Neural progenitor cell (in vitro differentiated cells): Measurements from ENCODE around the gene DDX51. TPM values are rescaled to one million over a fixed set of nuclear protein-coding genes. Genes with fewer than 3 reads are reported as not detected.

Experiments
- DNase-seq: peaks from one replicate; pipeline ENCODE4 v3.0.0-alpha.2; 2016; ENCODE audit warnings: low spot score
- H2AFZ ChIP-seq: fragments of 200-600 bp; sonication (generic); replicated peaks from 2 replicates; pipeline ENCODE4 v1.6.1; 2016; ENCODE audit warnings: antibody characterized with exemption
- H3F3A ChIP-seq: fragments of 200-600 bp; sonication (generic); 2 replicates; pipeline ENCODE4 v1.6.1; 2016; ENCODE audit warnings: antibody characterized with exemption, low read depth
- H3K27ac ChIP-seq: fragments of 200-600 bp; sonication (generic); 2 replicates; pipeline ENCODE4 v1.5.1; 2016; ENCODE audit warnings: mild to moderate bottlenecking
- H3K27me3 ChIP-seq: fragments of 200-600 bp; sonication (generic); 2 replicates; pipeline ENCODE4 v1.6.1; 2016; ENCODE audit warnings: mild to moderate bottlenecking, moderate library complexity
- H3K36me3 ChIP-seq: fragments of 200-600 bp; sonication (generic); 2 replicates; pipeline ENCODE4 v1.5.1; 2016
- H3K4me1 ChIP-seq: fragments of 200-600 bp; sonication (generic); 2 replicates; pipeline ENCODE4 v1.6.1; 2016; ENCODE audit warnings: mixed run types
- H3K4me2 ChIP-seq: fragments of 200-600 bp; sonication (generic); 2 replicates; pipeline ENCODE4 v1.6.1; 2016
- H3K4me3 ChIP-seq: fragments of 200-600 bp; sonication (generic); 2 replicates; pipeline ENCODE4 v1.5.1; 2016
- H3K79me2 ChIP-seq: fragments of 200-600 bp; sonication (generic); 2 replicates; pipeline ENCODE4 v1.6.1; 2016; ENCODE audit warnings: low read depth
- H3K9ac ChIP-seq: fragments of 200-600 bp; sonication (generic); 2 replicates; pipeline ENCODE4 v1.6.1; 2016
- H3K9me3 ChIP-seq: fragments of 200-600 bp; sonication (generic); 2 replicates; pipeline ENCODE4 v1.5.1; 2016; ENCODE audit warnings: low read depth
- H4K20me1 ChIP-seq: fragments of 200-600 bp; sonication (generic); 2 replicates; pipeline ENCODE4 v1.6.1; 2016; ENCODE audit warnings: low read depth
- H3K27ac Mint-ChIP-seq: 3 replicates; pipeline ENCODE4 v1.8.0; 2021; ENCODE audit warnings: mixed read lengths
- H3K27me3 Mint-ChIP-seq: 2 replicates; pipeline ENCODE4 v1.8.0; 2022; ENCODE audit warnings: low read depth, mild to moderate bottlenecking, inconsistent platforms, moderate library complexity, mixed read lengths; ENCODE audit not compliant: insufficient read depth
- H3K36me3 Mint-ChIP-seq: 3 replicates; pipeline ENCODE4 v1.8.0; 2021; ENCODE audit warnings: mixed read lengths
- H3K4me1 Mint-ChIP-seq: 3 replicates; pipeline ENCODE4 v1.8.0; 2021; ENCODE audit warnings: mixed read lengths
- H3K4me3 Mint-ChIP-seq: 3 replicates; pipeline ENCODE4 v1.8.0; 2021; ENCODE audit warnings: mild to moderate bottlenecking, moderate library complexity, mixed read lengths
- H3K9me3 Mint-ChIP-seq: 3 replicates; pipeline ENCODE4 v1.8.0; 2020; ENCODE audit warnings: mixed read lengths
- EZH2 ChIP-seq: fragments of 200-600 bp; sonication (generic); IDR thresholded peaks from 2 replicates; pipeline ENCODE4 v1.6.1; 2017; ENCODE audit warnings: antibody characterized with exemption, mild to moderate bottlenecking, moderate library complexity
- EZH2phosphoT487 ChIP-seq: fragments of 200-600 bp; sonication (generic); IDR thresholded peaks from 2 replicates; pipeline ENCODE4 v1.6.1; 2017; ENCODE audit warnings: antibody characterized with exemption
- total RNA-seq: library from RNA; depleted of rRNA; stranded (reverse); fragments of >200 nt; gene quantifications from 2 replicates; pipeline ENCODE4 v1.2.3, GENCODE V29; 2015; ENCODE audit warnings: low replicate concordance
- TF ChIP-seq, protein P1 (sequence below): fragments of 200-600 bp; sonication (generic); IDR thresholded peaks from 2 replicates; pipeline ENCODE4 v1.5.1; 2017; ENCODE audit warnings: antibody characterized with exemption, mild to moderate bottlenecking

DDX51 gene
- total RNA-seq, 1 donor from 2014 or later = 8.5 TPM

DNA sequence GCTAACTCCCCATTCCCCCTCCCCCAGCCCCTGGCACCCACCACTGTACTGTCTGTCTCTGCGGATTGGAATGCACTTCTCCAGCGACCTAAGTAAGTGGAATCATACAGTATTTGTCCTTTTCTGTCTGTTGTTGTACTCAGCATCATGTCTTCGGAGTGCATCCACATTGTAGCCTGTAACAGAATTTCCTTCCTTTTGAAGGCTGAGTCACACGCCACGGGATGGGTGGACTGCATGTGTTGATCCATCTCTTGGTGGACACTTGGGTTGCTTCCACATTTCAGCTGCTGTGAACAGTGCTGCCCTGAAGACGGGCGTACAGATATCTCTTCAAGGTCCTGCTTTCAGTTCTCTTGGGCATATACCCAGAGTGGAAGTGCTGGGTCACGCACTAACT, 34.4 kb downstream of the DDX51 start:
- peaks cover 15% of the 10 kb centered on the region for H3K36me3 Mint-ChIP-seq
- no peak for DNase-seq
- no peaks in the 10 kb centered on the region for H3K27me3 ChIP-seq
- no peaks in the 10 kb centered on the region for H3K79me2 ChIP-seq
- H3K4me3 Mint-ChIP-seq = no peak overlapping the region
- H3K9me3 Mint-ChIP-seq = no peaks in the 10 kb centered on the region
- H3K4me2 ChIP-seq = no peak overlapping the region
- H3F3A ChIP-seq = peaks cover 15% of the 10 kb centered on the region
- no peaks in the 10 kb centered on the region for H3K9me3 ChIP-seq
- no peak overlapping the region for H2AFZ ChIP-seq
- TF ChIP-seq, protein P1, sequence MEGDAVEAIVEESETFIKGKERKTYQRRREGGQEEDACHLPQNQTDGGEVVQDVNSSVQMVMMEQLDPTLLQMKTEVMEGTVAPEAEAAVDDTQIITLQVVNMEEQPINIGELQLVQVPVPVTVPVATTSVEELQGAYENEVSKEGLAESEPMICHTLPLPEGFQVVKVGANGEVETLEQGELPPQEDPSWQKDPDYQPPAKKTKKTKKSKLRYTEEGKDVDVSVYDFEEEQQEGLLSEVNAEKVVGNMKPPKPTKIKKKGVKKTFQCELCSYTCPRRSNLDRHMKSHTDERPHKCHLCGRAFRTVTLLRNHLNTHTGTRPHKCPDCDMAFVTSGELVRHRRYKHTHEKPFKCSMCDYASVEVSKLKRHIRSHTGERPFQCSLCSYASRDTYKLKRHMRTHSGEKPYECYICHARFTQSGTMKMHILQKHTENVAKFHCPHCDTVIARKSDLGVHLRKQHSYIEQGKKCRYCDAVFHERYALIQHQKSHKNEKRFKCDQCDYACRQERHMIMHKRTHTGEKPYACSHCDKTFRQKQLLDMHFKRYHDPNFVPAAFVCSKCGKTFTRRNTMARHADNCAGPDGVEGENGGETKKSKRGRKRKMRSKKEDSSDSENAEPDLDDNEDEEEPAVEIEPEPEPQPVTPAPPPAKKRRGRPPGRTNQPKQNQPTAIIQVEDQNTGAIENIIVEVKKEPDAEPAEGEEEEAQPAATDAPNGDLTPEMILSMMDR = no peak
- TF ChIP-seq EZH2 (no peak), EZH2phosphoT487 (no peak)
- H3K4me1 Mint-ChIP-seq = peaks cover 15% of the 10 kb centered on the region
- H3K9ac ChIP-seq = no peak overlapping the region
- no peaks in the 10 kb centered on the region for H3K36me3 ChIP-seq
- peaks cover 11% of the 10 kb centered on the region for H4K20me1 ChIP-seq
- no peak overlapping the region for H3K4me3 ChIP-seq
- peaks cover 8% of the 10 kb centered on the region for H3K4me1 ChIP-seq
- H3K27me3 Mint-ChIP-seq = peaks cover 2% of the 10 kb centered on the region
- H3K27ac ChIP-seq = no peak overlapping the region
- no peak overlapping the region for H3K27ac Mint-ChIP-seq

DNA sequence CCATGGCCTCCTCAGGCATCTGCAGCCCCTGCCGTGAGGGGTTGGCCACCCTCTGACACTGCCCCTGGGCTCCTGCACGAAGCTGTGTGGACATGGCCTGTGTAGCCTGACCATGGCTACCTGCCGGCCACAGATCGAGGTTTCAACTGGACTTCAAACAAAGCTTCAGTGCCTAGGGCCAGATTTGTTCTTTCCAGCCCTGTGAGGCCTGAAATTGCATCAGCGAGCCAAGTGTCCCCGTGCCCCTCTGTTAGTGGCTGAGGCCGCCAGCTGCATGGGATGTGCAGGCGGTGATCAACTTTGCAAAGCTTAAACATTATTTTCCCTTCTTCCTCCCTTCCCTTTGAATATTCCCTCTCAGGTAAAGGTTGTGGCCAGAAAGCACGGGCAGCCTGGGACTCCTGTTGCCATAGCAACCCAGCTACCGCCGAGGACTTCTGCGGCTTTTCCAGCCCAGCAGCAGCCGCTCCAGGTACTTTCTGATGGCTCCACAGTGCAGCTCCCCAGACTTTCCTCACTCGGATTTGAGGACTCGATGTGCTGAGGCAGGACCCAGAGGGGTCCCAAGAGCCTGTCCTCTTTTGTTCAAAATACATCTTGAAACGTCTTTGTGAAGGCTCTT, 35.8 kb downstream of the DDX51 start:
- Histone ChIP-seq H3K79me2 (no peaks in the 10 kb centered on the region), H3F3A (peaks cover 18% of the 10 kb centered on the region), H3K9ac (no peak overlapping the region), H2AFZ (no peak overlapping the region), H3K4me3 (no peak overlapping the region), H3K36me3 (no peaks in the 10 kb centered on the region), H3K27ac (no peak overlapping the region), H4K20me1 (peaks cover 18% of the 10 kb centered on the region), H3K27me3 (no peaks in the 10 kb centered on the region), H3K9me3 (no peaks in the 10 kb centered on the region), H3K4me2 (no peak overlapping the region), H3K4me1 (peaks cover 10% of the 10 kb centered on the region)
- peak overlapping the region; percentile 16 for H3K27ac Mint-ChIP-seq
- TF ChIP-seq, protein P1 = no peak
- peak; percentile 83 for DNase-seq
- peaks cover 15% of the 10 kb centered on the region for H3K36me3 Mint-ChIP-seq
- H3K4me1 Mint-ChIP-seq = peaks cover 19% of the 10 kb centered on the region
- no peak overlapping the region for H3K4me3 Mint-ChIP-seq
- H3K27me3 Mint-ChIP-seq = peaks cover 2% of the 10 kb centered on the region
- H3K9me3 Mint-ChIP-seq = no peaks in the 10 kb centered on the region

DNA sequence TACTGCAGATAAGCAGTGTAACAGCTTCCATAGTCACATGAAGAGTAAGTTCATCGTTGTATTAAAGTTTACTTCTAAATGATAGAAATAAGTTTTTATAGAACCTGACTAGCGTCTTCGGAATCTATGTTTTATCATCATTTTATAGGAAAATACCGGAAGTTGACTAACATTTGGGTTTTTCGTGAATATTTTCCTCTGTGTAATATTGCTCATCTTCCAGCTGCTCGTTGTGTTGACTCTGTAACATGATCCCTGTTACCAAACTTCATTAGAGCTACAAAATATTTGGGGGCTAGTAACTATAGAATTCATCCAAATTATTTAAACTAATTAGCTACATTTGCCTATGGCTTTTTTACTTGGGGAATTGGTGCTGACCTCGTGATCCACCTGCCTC, 37.2 kb downstream of the DDX51 start:
- Histone ChIP-seq H3K9me3 (no peaks in the 10 kb centered on the region), H3K36me3 (no peaks in the 10 kb centered on the region), H3K9ac (no peak overlapping the region), H3K4me1 (peaks cover 15% of the 10 kb centered on the region), H3K79me2 (no peaks in the 10 kb centered on the region), H3F3A (peaks cover 26% of the 10 kb centered on the region), H3K4me2 (no peak overlapping the region), H2AFZ (no peak overlapping the region), H3K27ac (no peak overlapping the region), H4K20me1 (peaks cover 27% of the 10 kb centered on the region), H3K4me3 (no peak overlapping the region), H3K27me3 (no peaks in the 10 kb centered on the region)
- Mint-ChIP-seq H3K9me3 (no peaks in the 10 kb centered on the region), H3K27me3 (peaks cover 2% of the 10 kb centered on the region), H3K36me3 (peaks cover 15% of the 10 kb centered on the region), H3K4me1 (peaks cover 23% of the 10 kb centered on the region), H3K27ac (no peak overlapping the region), H3K4me3 (no peak overlapping the region)
- TF ChIP-seq EZH2 = no peak
- TF ChIP-seq EZH2phosphoT487 = no peak
- TF ChIP-seq, protein P1 = no peak
- DNase-seq = no peak
